ENCODE measurements around the gene ZNF362. TPM values are rescaled to one million over a fixed set of nuclear protein-coding genes. Genes with fewer than 3 reads are reported as not detected.

The ZNF362 gene
- total RNA-seq, 1 donor from 2014 or later, result 32.4 TPM

GRCh38 chr1:33316601-33317000 lies 60.3 kb downstream of the ZNF362 start:
- intact Hi-C loops (cut with micrococcal nuclease), result no loop called here
- no peaks in the 10 kb centered on the region for H3K4me1 ChIP-seq
- H3K27me3 ChIP-seq (ENCODE audit: low read depth), result no peaks in the 10 kb centered on the region
- DNase-seq, result no peak
- TF ChIP-seq CTCF (IDR thresholded peaks at IDR 0.05; ENCODE audit: borderline replicate concordance), result no peak
- H3K4me3 ChIP-seq, result no peak overlapping the region
- H3K36me3 ChIP-seq, result no peaks in the 10 kb centered on the region
- H3K27ac ChIP-seq (replicated peaks), result no peak overlapping the region
- H3K9me3 ChIP-seq (replicated peaks), result no peaks in the 10 kb centered on the region

GRCh38 chr1:33317354-33317753 lies 61.1 kb downstream of the ZNF362 start:
- intact Hi-C loops (cut with micrococcal nuclease), result no loop called here
- DNase-seq, result no peak

GRCh38 chr1:33317946-33318345 lies 61.7 kb downstream of the ZNF362 start:
- H3K9me3 ChIP-seq (replicated peaks), result no peaks in the 10 kb centered on the region
- DNase-seq, result no peak
- intact Hi-C loops (cut with micrococcal nuclease), result no loop called here
- H3K27ac ChIP-seq (replicated peaks), result no peak overlapping the region
- TF ChIP-seq CTCF (IDR thresholded peaks at IDR 0.05; ENCODE audit: borderline replicate concordance), result no peak
- no peak overlapping the region for H3K4me3 ChIP-seq
- H3K36me3 ChIP-seq, result peaks cover 7% of the 10 kb centered on the region
- H3K27me3 ChIP-seq (ENCODE audit: low read depth), result no peaks in the 10 kb centered on the region
- no peaks in the 10 kb centered on the region for H3K4me1 ChIP-seq

More at GRCh38 chr1:33317354-33317753, 61.1 kb downstream of the ZNF362 start:
- Histone ChIP-seq H3K27ac (replicated peaks) (no peak overlapping the region), H3K36me3 (peaks cover 1% of the 10 kb centered on the region), H3K27me3 (ENCODE audit: low read depth) (no peaks in the 10 kb centered on the region), H3K9me3 (replicated peaks) (no peaks in the 10 kb centered on the region), H3K4me3 (no peak overlapping the region), H3K4me1 (no peaks in the 10 kb centered on the region)
- no peak for TF ChIP-seq CTCF (IDR thresholded peaks at IDR 0.05; ENCODE audit: borderline replicate concordance)

GRCh38 chr1:33319186-33319948 lies 63.1 kb downstream of the ZNF362 start:
- H3K9me3 ChIP-seq (replicated peaks), result no peaks in the 10 kb centered on the region
- no peak overlapping the region for H3K4me3 ChIP-seq
- no peak overlapping the region for H3K27ac ChIP-seq (replicated peaks)
- intact Hi-C loops (cut with micrococcal nuclease), result no loop called here
- H3K36me3 ChIP-seq, result peaks cover 21% of the 10 kb centered on the region
- H3K27me3 ChIP-seq (ENCODE audit: low read depth), result no peaks in the 10 kb centered on the region
- H3K4me1 ChIP-seq, result peaks cover 2% of the 10 kb centered on the region
- TF ChIP-seq CTCF (IDR thresholded peaks at IDR 0.05; ENCODE audit: borderline replicate concordance), result no peak
- no peak for DNase-seq

GRCh38 chr1:33319949-33320618 lies 63.8 kb downstream of the ZNF362 start:
- TF ChIP-seq CTCF (IDR thresholded peaks at IDR 0.05; ENCODE audit: borderline replicate concordance), result no peak
- no peak for DNase-seq
- Histone ChIP-seq H3K27me3 (ENCODE audit: low read depth) (no peaks in the 10 kb centered on the region), H3K36me3 (peaks cover 28% of the 10 kb centered on the region), H3K4me1 (peaks cover 9% of the 10 kb centered on the region), H3K4me3 (no peak overlapping the region), H3K27ac (replicated peaks) (no peak overlapping the region), H3K9me3 (replicated peaks) (no peaks in the 10 kb centered on the region)
- intact Hi-C loops (cut with micrococcal nuclease), result no loop called here

Data from left ventricle myocardium inferior (tissue), 1 donor.